Fibroblast of the conjunctiva (primary cell): Measurements from ENCODE around the gene SERPINI2.

ENCODE experiments used
- DNase-seq: peaks from one replicate; pipeline ENCODE4 v3.0.0-alpha.2; 2010; ENCODE audit warnings: low read depth

The SERPINI2 gene, protein sequence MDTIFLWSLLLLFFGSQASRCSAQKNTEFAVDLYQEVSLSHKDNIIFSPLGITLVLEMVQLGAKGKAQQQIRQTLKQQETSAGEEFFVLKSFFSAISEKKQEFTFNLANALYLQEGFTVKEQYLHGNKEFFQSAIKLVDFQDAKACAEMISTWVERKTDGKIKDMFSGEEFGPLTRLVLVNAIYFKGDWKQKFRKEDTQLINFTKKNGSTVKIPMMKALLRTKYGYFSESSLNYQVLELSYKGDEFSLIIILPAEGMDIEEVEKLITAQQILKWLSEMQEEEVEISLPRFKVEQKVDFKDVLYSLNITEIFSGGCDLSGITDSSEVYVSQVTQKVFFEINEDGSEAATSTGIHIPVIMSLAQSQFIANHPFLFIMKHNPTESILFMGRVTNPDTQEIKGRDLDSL

DNA sequence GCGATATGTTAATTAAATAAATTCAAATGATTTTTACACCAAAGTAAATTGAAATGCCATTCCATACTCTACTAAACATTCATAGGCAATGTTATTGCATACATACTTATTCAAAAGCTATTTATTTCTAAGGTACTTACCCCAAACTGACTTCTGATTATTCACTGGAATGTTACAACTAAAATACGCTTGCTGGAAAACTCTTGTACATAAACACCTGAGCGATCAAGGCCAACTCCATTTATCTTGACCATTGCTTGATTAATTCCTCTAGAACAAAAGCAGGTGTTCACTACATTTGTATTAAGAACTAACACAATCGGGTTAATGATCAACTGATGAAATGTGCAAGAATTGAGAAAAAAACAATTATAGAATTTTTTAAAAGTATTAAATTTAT is at the start of gene SERPINI2:
Gene SERPINI2, minus strand, starts transcription at position 180 of the 400 bp plus-strand sequence. CDS start 2,208 bp downstream, outside the sequence.
- no peak for DNase-seq

DNA sequence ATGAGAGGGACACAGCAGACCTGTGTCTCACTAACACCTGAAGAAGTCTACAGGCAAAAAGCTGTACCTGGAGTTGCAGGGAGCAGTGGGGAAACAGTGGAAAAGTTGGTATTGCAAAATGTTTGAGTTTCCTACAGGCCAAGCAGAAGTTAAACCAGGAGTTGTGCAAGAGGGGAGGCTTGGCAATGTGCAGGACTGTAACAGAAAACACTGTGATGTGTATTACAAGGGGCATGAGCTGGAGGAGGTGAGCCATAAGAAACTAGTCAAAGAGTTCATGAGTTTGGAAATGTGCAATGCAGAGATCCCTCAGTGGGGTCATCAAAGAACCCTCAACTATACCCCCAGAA is 47.1 kb upstream of the SERPINI2 start:
- DNase-seq, result no peak

DNA sequence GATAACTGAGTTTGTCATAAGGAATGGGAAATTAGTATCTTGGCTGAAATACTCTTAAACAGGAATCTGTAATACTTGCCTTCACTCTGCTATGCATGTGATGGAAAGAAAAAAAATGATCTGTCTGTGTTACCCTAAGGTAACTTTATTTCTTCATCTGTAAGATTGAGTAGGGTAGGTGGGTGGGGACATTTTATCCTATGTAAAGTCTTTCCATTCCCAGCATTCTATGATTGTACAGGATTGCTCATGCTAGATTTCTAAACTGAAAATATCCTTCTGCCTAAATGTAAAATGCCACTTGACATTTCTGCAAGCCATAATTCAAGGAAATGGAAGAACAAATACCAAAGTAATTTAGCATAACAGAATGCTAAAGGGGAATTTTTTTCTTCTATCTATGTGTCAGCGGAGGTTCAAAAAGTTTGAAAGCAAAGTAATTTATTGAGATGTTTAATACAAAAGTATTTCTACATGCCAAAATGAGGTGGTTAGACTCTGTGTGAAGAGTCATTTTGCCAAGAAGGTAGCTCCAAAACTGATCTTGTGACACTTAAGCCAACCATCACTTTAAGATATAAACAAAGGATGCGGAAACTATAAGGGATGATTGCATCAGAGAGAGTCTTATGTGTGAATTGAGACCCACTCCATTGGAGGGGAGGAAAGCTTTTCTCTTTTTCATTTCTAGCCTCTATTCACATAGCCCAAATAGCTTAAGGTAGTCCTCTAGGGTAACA is 46.6 kb upstream of the SERPINI2 start:
- no peak for DNase-seq

DNA sequence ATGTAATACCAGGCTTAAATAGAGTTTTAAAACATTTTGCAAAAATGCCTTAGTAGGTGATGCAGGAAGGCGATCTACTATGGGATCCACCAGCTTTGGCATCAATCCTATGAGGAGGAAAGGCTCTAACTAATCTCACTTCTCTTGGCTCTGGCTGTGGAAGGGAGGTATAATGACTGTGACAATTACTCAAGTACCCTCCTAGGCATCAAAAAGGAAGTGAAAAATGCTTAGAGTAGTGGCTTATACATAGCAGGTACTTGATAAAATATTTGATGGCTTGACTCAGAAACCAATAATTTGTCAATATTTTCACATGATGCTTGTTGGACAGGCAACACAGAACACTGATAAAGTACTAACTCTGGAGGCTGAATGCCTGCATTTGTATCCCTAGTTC is 34.1 kb upstream of the SERPINI2 start:
- no peak for DNase-seq

DNA sequence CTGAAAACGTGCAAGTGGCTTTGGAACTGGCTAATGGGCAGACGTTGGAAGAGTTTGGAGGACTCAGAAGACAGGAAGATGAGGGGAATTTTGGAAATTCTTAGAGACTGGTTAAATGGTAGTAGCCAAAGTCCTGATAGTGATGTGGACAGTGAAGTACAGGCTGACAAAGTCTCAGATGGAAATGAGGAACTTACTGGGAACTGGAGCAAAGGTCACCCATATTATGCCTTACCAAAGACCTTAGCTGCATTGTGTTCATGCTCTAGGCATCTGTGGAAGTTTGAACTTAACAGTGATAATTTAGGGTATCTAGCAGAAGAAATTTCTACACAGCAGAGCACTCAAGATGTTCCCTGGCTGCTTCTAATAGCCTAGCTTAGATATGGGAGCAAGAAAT is 28.6 kb upstream of the SERPINI2 start:
- DNase-seq, result no peak

DNA sequence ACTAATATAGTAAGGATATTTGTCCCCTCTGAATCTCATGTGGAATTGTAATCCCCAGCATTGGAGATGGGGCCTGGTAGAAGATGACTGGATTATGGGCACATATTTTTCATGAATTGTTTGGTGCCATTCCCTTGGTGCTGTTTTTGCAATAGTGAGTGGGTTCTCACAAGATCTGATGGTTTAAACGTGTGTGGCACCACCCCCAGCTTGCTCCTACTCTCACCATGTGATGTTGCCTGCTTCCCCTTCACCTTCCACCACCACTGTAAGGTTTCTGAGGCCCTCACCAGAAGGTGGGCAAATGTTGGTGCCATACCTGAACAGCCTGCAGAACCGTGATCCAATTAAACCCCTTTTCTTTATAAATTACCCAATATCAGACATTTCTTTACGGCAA is 28.1 kb upstream of the SERPINI2 start:
- no peak for DNase-seq

DNA sequence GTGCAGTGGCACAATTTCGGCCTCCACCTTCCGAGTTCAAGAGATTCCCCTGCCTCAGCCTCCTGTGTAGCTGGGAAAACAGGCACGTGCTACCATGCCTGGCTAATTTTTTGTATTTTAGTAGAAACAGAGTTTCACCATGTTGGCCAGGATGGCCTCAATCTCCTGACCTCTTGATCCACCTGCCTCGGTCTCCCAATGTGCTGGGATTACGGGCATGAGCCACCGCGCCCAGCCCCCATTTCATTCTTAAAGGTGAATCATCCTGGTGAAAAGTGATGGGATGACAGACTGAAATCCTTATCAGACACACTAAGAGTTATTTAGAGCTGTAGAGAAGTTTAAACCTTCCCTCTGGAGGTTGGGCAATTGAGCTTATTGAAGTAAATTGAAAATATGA is 24.1 kb upstream of the SERPINI2 start:
- no peak for DNase-seq

DNA sequence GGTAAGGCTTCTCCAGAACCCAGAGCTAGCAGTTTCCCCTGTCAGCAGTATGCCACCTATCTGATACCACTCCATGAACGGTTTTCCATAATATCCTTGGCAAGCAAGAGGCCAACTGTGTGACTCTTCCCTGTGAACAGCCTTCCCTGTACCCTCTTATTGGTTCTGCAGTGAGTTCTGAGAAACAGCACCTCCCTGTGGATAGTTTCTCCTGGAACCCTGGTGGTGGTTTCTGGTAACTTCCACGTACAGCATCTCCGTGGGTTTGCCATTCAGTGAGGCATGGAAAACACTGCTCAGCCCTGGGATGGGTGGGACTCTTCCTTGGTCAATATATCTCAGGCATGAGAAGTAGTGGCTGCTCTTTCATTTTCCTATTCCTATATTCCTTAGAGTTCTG is 19.4 kb upstream of the SERPINI2 start:
- no peak for DNase-seq

DNA sequence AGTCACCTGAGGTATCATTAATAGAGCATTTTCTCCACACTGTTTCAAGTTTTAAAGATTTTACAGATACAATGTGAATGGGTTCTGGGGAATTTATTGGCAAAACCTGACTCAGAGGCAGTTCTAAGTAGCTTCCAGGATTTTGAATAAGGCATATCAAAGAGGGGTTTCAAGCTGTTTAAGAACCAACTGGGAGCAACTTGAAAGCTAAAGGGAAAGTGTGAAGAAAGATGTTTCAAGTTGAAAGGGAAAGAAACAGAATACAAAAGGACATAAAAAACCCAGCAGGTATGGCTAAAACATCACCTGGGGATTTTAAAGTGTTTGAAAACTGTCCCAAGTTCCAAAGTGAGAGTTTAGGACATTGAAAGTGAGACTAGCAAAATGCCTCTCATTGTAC is 17.8 kb upstream of the SERPINI2 start:
- no peak for DNase-seq

DNA sequence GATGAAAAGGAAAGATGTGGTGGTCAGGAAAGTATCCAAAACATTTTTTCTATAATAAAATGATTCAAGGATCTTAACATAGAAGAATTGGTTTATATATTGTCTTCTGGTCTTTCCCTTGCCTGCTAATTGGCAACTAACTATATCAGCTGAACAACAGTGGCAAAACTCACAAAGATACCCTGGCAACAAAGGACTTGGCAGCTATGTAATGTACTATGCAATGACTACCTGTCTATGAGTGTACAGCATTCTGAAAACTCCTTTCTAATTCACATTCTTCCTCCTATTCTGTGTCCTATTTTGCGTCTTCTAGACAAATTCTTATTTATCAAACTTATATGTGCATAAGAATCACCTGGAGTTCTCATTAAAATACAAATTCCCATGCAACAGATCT is 15.7 kb upstream of the SERPINI2 start:
- DNase-seq, result no peak

DNA sequence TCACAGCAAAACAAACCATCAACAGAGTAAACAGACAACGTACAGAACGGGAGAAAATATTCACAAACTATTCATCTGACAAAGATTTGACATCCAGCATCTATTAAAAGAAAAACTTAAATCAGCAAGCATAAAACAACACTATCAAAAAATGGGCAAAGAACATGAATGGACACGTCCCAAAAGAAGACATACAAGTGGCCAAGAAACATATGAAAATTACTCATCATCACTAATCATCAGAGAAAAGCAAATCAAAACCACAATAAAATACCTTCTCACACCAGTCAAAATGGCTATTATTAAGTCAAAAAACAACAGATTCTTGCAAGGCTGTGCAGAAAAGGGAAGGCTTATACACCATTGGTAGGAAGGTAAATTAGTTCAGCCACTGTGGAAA is 13.7 kb upstream of the SERPINI2 start:
- DNase-seq, result no peak

DNA sequence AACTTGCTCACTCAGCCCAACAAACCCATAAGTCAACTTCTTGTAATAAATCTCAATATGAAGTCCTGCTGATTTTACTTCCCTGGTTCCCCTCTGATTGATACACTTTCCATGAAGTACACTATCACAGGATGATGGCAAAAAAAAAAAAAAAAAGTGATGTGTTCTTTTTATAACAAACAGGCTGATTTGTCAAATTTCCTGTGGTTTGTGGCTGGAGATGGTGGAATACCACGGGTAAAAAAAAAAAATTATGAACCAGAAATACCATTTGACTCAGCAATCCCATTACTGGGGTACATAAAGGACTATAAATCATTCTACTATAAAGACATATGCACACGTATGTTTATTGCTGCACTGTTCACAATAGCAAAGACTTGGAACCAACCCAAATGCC is 10.7 kb upstream of the SERPINI2 start:
- DNase-seq, result no peak

DNA sequence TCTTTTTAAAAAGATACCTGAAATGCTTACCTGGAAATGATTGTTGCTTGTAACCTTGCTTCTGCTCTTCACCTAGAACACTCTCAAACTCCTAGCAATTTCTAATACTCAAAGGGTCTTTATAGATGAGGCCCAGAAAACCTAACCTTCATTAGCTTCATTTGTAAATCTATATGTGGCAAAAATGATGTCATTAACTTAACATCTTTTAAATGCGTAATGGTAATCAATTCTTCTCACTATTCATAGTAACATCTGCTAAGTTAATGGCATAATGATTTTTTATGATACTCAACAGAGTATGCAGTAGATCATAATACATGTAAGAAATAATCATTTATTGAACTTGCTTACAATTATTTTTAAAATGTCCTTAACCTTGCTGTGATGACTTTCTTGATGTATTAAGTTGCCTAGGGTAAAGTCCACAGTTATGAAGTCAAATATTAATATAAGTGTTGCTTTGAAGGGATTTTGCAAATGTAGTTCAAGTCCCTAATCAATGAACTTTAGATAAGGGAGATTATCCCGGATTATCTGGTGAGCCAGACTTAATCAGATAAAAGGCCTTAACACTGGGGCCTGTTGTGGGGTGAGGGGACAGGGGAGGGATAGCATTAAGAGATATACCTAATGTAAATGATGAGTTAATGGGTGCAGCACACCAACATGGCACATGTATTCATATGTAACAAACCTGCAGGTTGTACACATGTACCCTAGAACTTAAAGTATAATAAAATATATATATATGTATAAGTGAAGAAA is 10.1 kb upstream of the SERPINI2 start:
- no peak for DNase-seq

DNA sequence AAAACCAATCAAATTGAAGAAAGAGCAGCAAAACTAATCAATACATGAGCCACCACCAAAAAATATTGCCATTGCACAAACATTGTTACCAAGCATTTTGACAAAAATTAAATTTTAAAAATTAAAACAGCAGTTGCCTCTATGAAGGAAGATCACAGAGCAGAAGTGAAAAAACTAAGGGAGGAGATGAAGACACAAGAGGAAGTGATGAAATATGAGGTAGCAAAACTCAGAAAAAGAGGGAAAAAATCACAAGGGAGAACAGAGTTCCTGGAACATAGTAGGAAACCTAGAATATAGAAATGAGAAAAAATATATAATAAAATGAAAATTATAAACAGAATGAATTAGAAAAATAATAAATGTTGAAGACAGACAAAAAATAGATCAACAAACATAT is 7.3 kb upstream of the SERPINI2 start:
- no peak for DNase-seq

DNA sequence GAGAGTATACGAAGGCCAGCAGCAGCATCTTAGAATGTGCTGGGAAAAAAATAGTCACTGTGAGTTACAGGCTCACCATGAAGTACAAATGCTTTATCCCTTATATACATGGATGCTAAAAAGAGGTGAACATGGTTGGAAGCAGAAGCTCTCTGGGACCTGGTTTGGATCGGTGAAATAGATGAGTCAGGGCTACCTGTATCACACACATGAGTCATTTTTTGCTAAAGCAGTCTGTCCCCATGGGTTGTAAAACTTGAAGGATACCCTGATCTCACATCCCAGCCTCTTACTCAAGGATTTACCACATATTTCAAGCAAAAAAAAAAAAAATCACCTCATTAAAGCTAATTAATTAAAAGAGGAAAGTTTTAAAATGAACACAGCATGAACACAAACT is 6.9 kb upstream of the SERPINI2 start:
- DNase-seq, result no peak

DNA sequence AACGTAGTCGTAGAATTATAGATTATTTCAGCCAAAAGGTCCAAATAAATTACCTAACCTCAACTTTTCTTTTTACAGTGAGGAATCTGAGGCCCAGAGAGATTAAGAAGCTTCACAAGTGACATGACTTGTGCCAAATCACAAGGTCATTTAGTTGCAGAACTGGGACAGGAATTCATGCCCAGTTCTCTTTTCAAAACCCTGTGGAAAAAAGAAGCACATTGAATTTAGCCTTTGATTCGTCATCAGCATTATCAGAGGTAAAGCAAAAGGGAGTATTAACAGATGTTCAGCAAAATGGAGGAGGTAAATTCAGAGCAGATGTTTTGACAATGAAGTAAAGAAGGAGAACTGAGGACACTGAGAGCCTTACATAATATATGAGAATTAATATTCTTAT is 4.5 kb downstream of the SERPINI2 start:
- no peak for DNase-seq

DNA sequence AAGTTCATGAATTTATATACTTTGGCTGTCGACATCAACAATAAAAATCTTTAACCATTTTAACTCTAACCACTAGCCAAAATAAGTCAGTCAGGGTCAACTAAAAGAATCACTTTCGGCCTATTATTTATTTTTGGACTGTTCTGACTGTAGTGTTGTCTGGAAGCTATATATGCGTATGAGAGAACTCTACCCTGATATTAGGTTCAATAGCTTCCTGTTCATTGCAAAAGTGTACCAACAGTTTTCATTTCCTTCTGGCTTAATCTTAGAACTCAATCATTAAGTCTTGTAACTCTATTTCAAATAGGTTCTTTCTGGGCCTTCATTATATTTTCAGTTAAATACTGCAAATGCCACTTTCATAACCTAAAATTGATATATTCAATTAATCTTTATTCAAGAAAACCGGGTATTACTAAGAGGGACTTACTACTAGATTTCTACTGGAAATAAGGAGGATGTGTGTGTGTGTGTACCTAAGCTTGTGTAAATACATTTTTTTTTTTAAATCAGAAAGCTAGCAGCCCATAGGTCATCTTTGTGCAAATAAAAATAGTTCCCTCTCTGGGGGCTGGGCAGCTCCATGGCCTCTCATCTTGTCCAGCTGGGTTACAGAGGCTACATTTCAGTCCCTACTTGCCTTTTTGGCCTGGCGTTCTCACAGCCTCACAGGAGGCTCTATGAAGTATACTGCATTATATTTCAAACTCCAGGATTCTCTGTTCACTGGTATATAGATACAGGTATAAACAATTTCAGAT is 5.8 kb downstream of the SERPINI2 start:
- DNase-seq, result no peak

DNA sequence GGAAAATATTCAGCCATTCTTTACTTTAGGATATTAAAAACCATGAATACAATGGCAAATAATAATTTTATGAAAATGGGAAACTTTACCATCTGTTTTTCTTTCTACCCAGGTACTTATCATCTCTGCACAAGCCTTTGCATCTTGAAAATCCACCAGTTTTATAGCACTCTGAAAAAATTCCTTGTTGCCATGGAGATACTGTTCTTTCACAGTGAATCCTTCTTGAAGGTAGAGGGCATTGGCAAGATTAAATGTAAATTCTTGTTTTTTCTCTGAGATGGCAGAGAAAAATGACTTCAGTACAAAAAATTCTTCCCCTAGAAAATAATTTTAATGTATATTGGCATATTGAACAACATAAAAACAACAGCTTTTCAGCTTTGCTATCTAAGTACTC is 6.9 kb downstream of the SERPINI2 start:
- no peak for DNase-seq

DNA sequence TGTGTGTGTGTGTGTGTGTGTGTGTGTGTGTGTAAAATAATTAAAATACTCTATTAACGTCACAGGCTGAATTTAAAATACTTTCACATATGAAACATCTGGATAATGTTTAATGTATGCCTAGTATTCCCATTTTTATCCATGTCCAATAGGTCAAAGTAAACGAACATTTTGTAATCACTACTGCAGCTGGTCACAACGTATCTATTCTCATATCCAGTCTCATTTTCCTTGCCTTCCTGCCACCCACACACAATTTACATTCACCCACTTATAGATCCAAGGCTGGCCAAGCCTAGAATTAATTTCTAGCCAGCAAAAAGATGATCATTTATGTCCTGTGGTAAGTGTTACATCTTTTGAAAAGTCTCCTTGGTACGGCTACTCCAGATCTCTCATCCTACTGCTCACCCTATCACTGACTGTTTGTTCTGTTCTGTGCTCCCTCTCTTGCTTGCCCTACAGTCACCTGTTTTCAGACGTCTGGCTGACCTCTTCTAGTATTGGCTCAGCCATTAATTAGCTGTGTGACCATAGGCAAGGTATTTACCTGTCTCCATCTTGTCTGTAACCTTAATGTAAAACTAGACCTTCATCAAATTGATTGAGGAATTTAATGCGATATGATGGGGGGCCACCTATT is 17.6 kb downstream of the SERPINI2 start:
- DNase-seq, result no peak

DNA sequence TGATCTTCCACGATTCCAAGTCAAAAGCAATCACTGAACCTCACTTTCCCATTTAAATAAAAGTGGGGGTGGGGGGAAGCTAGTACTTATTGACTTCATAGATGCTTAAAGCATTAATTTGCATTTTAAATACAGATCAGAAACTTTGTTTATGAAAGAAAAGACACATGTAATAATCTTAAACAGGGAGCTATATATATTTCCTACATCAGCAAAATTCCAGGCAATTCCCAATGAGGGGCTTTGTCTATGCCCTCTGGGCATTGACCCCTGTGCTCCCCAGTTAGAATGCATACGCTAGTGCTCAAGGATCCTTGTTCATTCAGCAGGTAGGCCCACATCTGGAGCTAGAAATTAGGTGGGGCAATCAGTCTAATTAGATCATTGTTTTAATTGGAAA is 20.0 kb downstream of the SERPINI2 start:
- no peak for DNase-seq

DNA sequence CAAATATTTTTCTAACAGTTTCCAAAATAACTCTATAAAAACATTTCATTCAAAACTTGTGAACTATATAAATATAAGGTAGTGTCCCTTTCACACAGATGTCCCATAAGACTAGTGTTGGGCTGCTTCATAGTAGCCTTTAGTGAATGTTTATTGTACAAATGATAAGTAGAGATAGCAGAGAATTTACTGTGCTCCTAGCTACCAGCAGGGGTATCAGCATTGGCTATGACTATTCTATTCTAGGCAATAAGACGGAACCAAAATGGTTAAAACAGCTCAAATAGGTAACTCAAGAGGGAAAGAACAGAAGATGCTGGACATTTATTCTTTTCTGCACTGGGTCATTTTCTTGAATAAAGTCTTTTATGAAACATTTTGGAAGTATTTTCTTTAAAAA is 22.6 kb downstream of the SERPINI2 start:
- DNase-seq, result no peak

DNA sequence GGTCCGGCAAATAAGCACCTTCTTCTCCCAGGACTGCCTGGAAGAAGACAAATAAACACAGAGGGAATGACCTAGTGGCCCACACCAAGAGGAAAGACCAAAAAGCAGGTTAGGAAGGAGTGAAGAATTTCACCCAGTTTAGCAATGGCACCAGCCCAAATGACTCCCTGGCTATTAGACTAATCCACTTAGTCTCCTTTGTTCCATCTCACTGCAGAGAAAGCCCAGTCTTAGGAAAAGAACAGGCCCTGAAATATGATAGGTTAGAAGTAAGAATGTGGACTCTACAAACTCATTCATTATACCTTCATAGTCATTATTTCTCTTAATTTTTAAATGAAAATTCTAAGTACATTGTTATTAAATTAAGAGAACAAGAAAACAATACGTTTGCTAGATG is 23.2 kb downstream of the SERPINI2 start:
- DNase-seq, result no peak
